DMS153 (cell line): ENCODE data around the gene ZNF597.
A peak's percentile ranks its signal among the peaks of the same experiment; 100 is the strongest.

ENCODE experiments used
- DNase-seq: peaks from one replicate; lab custom pipeline; 2025; lab: John Stamatoyannopoulos, UW

ZNF597 gene

GRCh38 chr16:3454631-3455147 is 11.4 kb upstream of the ZNF597 start:
- DNase-seq, result no peak

- no peak for DNase-seq
These were observed 10.8 kb upstream of the ZNF597 start for GRCh38 chr16:3454093-3454492.

- no peak for DNase-seq
These were observed 706 bp upstream of the ZNF597 start for GRCh38 chr16:3444032-3444388.

GRCh38 chr16:3439637-3440036 is 3.7 kb downstream of the ZNF597 start:
- no peak for DNase-seq

GRCh38 chr16:3434373-3434772 is 8.9 kb downstream of the ZNF597 start:
- no peak for DNase-seq

GRCh38 chr16:3431779-3432219 is 11.5 kb downstream of the ZNF597 start:
- no peak for DNase-seq

- DNase-seq, result no peak
These were observed 29.4 kb downstream of the ZNF597 start for GRCh38 chr16:3413730-3414379.

- no peak for DNase-seq
These were observed 34.6 kb downstream of the ZNF597 start for GRCh38 chr16:3408561-3409197.

- DNase-seq, result no peak
These were observed 41.4 kb downstream of the ZNF597 start for GRCh38 chr16:3401719-3402397.

GRCh38 chr16:3400779-3401688 is 42.3 kb downstream of the ZNF597 start, which contains the start of the genes ZNF174 and ZSCAN32:
TSS of gene ZNF174 (plus strand) at chr16:3401215. CDS start at chr16:3402005, 790 bp downstream.
TSS of gene ZSCAN32 (minus strand) at chr16:3401004. CDS start at chr16:3397557, 3,447 bp downstream.
- DNase-seq, result peak; percentile 98

GRCh38 chr16:3400446-3400778 is 42.9 kb downstream of the ZNF597 start:
- no peak for DNase-seq

GRCh38 chr16:3389663-3390338 is 53.5 kb downstream of the ZNF597 start:
- no peak for DNase-seq

- no peak for DNase-seq
These were observed 55.0 kb downstream of the ZNF597 start for GRCh38 chr16:3388325-3388724.

GRCh38 chr16:3383045-3383448 is 60.3 kb downstream of the ZNF597 start:
- DNase-seq, result no peak
